HG03095 (cell line): ENCODE data around the gene DRC7.

Experiments used
- ATAC-seq: cut with Tn5 transposase; IDR thresholded peaks from one replicate; pipeline ENCODE4 v1.9.1; 2021; ENCODE audit warnings: moderate library complexity; ENCODE audit not compliant: unreplicated experiment

DRC7 gene

GRCh38 chr16:57694725-57695679, at the start of gene DRC7:
TSS of gene DRC7 (plus strand) at chr16:57694806. CDS start at chr16:57697950, 3,144 bp downstream.
- no peak for ATAC-seq

- no peak for ATAC-seq
Observed at GRCh38 chr16:57645169-57645568, 49.4 kb upstream of the DRC7 start.

GRCh38 chr16:57645691-57646387, 48.8 kb upstream of the DRC7 start:
- ATAC-seq, result no peak

- ATAC-seq, result no peak
Observed at GRCh38 chr16:57646388-57647039, 48.1 kb upstream of the DRC7 start.

GRCh38 chr16:57647136-57647875, 47.3 kb upstream of the DRC7 start:
- no peak for ATAC-seq

GRCh38 chr16:57648125-57648524, 46.5 kb upstream of the DRC7 start:
- no peak for ATAC-seq

GRCh38 chr16:57648581-57649442, 45.8 kb upstream of the DRC7 start:
- ATAC-seq, result peak; percentile 39

GRCh38 chr16:57649443-57649751, 45.2 kb upstream of the DRC7 start:
- no peak for ATAC-seq

- no peak for ATAC-seq
Observed at GRCh38 chr16:57649846-57650245, 44.8 kb upstream of the DRC7 start.

GRCh38 chr16:57651344-57652333, 43.0 kb upstream of the DRC7 start:
- no peak for ATAC-seq

GRCh38 chr16:57652695-57653471, 41.7 kb upstream of the DRC7 start:
- ATAC-seq, result no peak

GRCh38 chr16:57653936-57654335, 40.7 kb upstream of the DRC7 start:
- no peak for ATAC-seq

GRCh38 chr16:57656342-57656955, 38.2 kb upstream of the DRC7 start:
- ATAC-seq, result no peak

- no peak for ATAC-seq
Observed at GRCh38 chr16:57657228-57657627, 37.4 kb upstream of the DRC7 start.

GRCh38 chr16:57658130-57658877, 36.3 kb upstream of the DRC7 start:
- ATAC-seq, result no peak

GRCh38 chr16:57658878-57659674, 35.5 kb upstream of the DRC7 start:
- no peak for ATAC-seq
